Right lobe of liver (tissue), 6 donors: Measurements from ENCODE around the gene DOCK2. TPM values are rescaled to one million over a fixed set of nuclear protein-coding genes. Genes with fewer than 3 reads are reported as not detected.

Experiments used
- ATAC-seq, 4 donors: fragments of 200-7000 bp; cut with Tn5 transposase; one replicate each; pipeline ENCODE4 v1.9.1; 2020; ENCODE audit warnings: mild to moderate bottlenecking in 4 of 4, moderate library complexity in 4 of 4
- DNase-seq, 3 donors: peaks; one replicate each; pipeline ENCODE4 v3.0.0-alpha.2; 2020
- H3K27ac ChIP-seq, 3 donors: fragments of 200-600 bp; one replicate each; pipeline ENCODE4 v1.8.0; 2022
- H3K27me3 ChIP-seq, 2 donors: fragments of 200-600 bp; one replicate each; pipeline ENCODE4 v1.8.0; 2022
- H3K36me3 ChIP-seq, 4 donors: fragments of 200-600 bp; sonication (generic) in 1 of 4; one replicate each; pipeline versions ENCODE4 v1.5.1 to v1.8.0; 2017 to 2022; ENCODE audit warnings: control low read depth in 1 of 4
- H3K4me1 ChIP-seq, 4 donors: fragments of 200-600 bp; sonication (generic) in 1 of 4; one replicate each; pipeline versions ENCODE4 v1.5.1 to v1.8.0; 2017 to 2022; ENCODE audit warnings: control low read depth in 1 of 4
- H3K4me3 ChIP-seq, 3 donors: fragments of 200-600 bp; one replicate each; pipeline ENCODE4 v1.8.0; 2022
- H3K9me3 ChIP-seq, 4 donors: fragments of 200-600 bp; sonication (generic) in 1 of 4; one replicate each; pipeline versions ENCODE4 v1.5.1 to v1.8.0; 2017 to 2022; ENCODE audit warnings: control low read depth in 1 of 4
- CTCF ChIP-seq, 4 donors: fragments of 200-600 bp in 3 of 4; fragments of 450-650 bp in 1 of 4; IDR thresholded peaks; one replicate each; pipeline versions ENCODE4 v1.5.1 to v1.8.0; 2016 to 2022; ENCODE audit warnings: antibody characterized with exemption in 4 of 4, mild to moderate bottlenecking in 2 of 4
- POLR2A ChIP-seq: fragments of 450-650 bp; IDR thresholded peaks from one replicate; pipeline ENCODE4 v1.6.1; 2017; ENCODE audit warnings: antibody characterized with exemption, mild to moderate bottlenecking
- WGBS: methylation state at CpG from one replicate; pipeline ENCODE4 v1.1.6; 2018; ENCODE audit warnings: low coverage, low lambda C conversion rate; ENCODE audit not compliant: insufficient coverage; ENCODE audit errors: missing lambda C conversion rate; 5-methylcytosine and 5-hydroxymethylcytosine counted together
- intact Hi-C, 2 donors: fragments of 100-400 bp; cut with DNase I; formaldehyde crosslinking; loops; one replicate each; pipeline versions ENCODE4 v1.11.2 to v1.14.1; 2022
- total RNA-seq, 6 experiments: library from RNA; depleted of rRNA in 2 of 6; stranded (reverse); fragments of >200 nt in 2 of 6; fragmentation: NEBNext Ultra II Directional in 3 of 6; extraction: Animal tissue kit (Norgen Biotek cat#: 25700) in 3 of 6; gene quantifications; one replicate each; pipeline versions ENCODE4 v1.1.0 to v1.2.4, GENCODE V29; 2016 to 2023
- donor health status: DM: no; HTN: yes; CAD: no.
- donor health status: DM: no; HTN: no; CAD: no.
- donor health status: DM: no; HTN: no; CAD: no.
- donor health status: DM: no; HTN: yes; CAD: no.
- donor health status: DM: no; HTN: yes; CAD: no.

Gene DOCK2
- total RNA-seq, 6 experiments from 2014 or later, result 5.0 to 14.5 (median 7.4) TPM

GRCh38 chr5:169701910-169702451, 64.9 kb downstream of the DOCK2 start:
- H3K27me3 ChIP-seq, result no peaks in the 10 kb centered on the region
- DNase-seq, result no peak
- 44% methylated on average over 8 of the region's 8 CpGs for WGBS

GRCh38 chr5:169702693-169703481, 65.8 kb downstream of the DOCK2 start:
- no peak overlapping the region for H3K4me3 ChIP-seq
- TF ChIP-seq POLR2A (no peak), CTCF (IDR thresholded peaks at IDR 0.05) (no peak)
- no peaks in the 10 kb centered on the region for H3K9me3 ChIP-seq
- H3K27ac ChIP-seq, result no peak overlapping the region
- no peak for ATAC-seq
- WGBS, result 78% methylated on average over 7 of the region's 7 CpGs
- H3K36me3 ChIP-seq, result no peaks in the 10 kb centered on the region
- H3K4me1 ChIP-seq, result no peaks in the 10 kb centered on the region
- H3K27me3 ChIP-seq, result no peaks in the 10 kb centered on the region
- DNase-seq, result no peak
- intact Hi-C loops, result no loop called here

More at GRCh38 chr5:169701910-169702451, 64.9 kb downstream of the DOCK2 start:
- peak in 3 of 4 donors; percentile 23 to 51 (median 33) for ATAC-seq
- Histone ChIP-seq H3K27ac (no peak overlapping the region), H3K36me3 (no peaks in the 10 kb centered on the region), H3K4me3 (no peak overlapping the region), H3K9me3 (no peaks in the 10 kb centered on the region), H3K4me1 (no peaks in the 10 kb centered on the region)
- intact Hi-C loops, result no loop called here
- TF ChIP-seq POLR2A (no peak), CTCF (IDR thresholded peaks at IDR 0.05) (peak; percentile 19 to 43 (median 26))

GRCh38 chr5:169703813-169704212, 66.7 kb downstream of the DOCK2 start:
- Histone ChIP-seq H3K27me3 (no peaks in the 10 kb centered on the region), H3K9me3 (no peaks in the 10 kb centered on the region), H3K27ac (no peak overlapping the region), H3K4me1 (no peaks in the 10 kb centered on the region), H3K4me3 (no peak overlapping the region), H3K36me3 (no peaks in the 10 kb centered on the region)
- 79% methylated on average over 2 of the region's 2 CpGs for WGBS
- intact Hi-C loops, result no loop called here
- no peak for TF ChIP-seq POLR2A
- TF ChIP-seq CTCF (IDR thresholded peaks at IDR 0.05), result no peak
- DNase-seq (no peak), ATAC-seq (no peak)

- 50% methylated on average over 1 of the region's 2 CpGs for WGBS
- TF ChIP-seq CTCF (IDR thresholded peaks at IDR 0.05) (no peak), POLR2A (no peak)
- H3K4me3 ChIP-seq, result no peak overlapping the region
- intact Hi-C loops, result no loop called here
- H3K9me3 ChIP-seq, result no peaks in the 10 kb centered on the region
- no peaks in the 10 kb centered on the region for H3K36me3 ChIP-seq
- no peaks in the 10 kb centered on the region for H3K27me3 ChIP-seq
- ATAC-seq (no peak), DNase-seq (no peak)
- no peak overlapping the region for H3K27ac ChIP-seq
- no peaks in the 10 kb centered on the region for H3K4me1 ChIP-seq
Observed at GRCh38 chr5:169705322-169705721, 68.2 kb downstream of the DOCK2 start.
